ENCODE results near the gene SEC61A2.

- TF ChIP-seq, protein P1, sequence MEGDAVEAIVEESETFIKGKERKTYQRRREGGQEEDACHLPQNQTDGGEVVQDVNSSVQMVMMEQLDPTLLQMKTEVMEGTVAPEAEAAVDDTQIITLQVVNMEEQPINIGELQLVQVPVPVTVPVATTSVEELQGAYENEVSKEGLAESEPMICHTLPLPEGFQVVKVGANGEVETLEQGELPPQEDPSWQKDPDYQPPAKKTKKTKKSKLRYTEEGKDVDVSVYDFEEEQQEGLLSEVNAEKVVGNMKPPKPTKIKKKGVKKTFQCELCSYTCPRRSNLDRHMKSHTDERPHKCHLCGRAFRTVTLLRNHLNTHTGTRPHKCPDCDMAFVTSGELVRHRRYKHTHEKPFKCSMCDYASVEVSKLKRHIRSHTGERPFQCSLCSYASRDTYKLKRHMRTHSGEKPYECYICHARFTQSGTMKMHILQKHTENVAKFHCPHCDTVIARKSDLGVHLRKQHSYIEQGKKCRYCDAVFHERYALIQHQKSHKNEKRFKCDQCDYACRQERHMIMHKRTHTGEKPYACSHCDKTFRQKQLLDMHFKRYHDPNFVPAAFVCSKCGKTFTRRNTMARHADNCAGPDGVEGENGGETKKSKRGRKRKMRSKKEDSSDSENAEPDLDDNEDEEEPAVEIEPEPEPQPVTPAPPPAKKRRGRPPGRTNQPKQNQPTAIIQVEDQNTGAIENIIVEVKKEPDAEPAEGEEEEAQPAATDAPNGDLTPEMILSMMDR (conservative IDR thresholded peaks at IDR 0.05; ENCODE audit: low read length) = no peak
- TF ChIP-seq EZH2phosphoT487 (IDR thresholded peaks at IDR 0.05; ENCODE audit: borderline replicate concordance) = no peak
Measured at GRCh38 chr10:12188656-12189055, 59.2 kb downstream of the SEC61A2 start.
